HepG2 (cell line): ENCODE measurements around the gene TRIP6. TPM values are rescaled to one million over a fixed set of nuclear protein-coding genes. Genes with fewer than 3 reads are reported as not detected.

Experiments
- DNMT1 ChIP-seq: sonication (generic); formaldehyde crosslinking; IDR thresholded peaks from 2 replicates; pipeline ENCODE4 v1.5.1; 2020; ENCODE audit warnings: mild to moderate bottlenecking, missing genetic modification reagents
- DR1 ChIP-seq: sonication (generic); formaldehyde crosslinking; IDR thresholded peaks from 2 replicates; pipeline ENCODE4 v1.8.0; 2021; ENCODE audit warnings: mild to moderate bottlenecking, missing genetic modification reagents, inconsistent platforms
- MTF2 ChIP-seq: sonication (generic); formaldehyde crosslinking; IDR thresholded peaks from 2 replicates; pipeline ENCODE4 v1.5.0; 2020; ENCODE audit warnings: missing genetic modification reagents, borderline replicate concordance
- MYC ChIP-seq: sonication (generic); formaldehyde crosslinking; IDR thresholded peaks from 2 replicates; pipeline ENCODE4 v1.9.0; 2021; ENCODE audit warnings: missing genetic modification reagents, borderline replicate concordance
- MZF1 ChIP-seq: sonication (generic); formaldehyde crosslinking; IDR thresholded peaks from 2 replicates; pipeline ENCODE4 v1.8.1; 2023; ENCODE audit warnings: mild to moderate bottlenecking, missing genetic modification reagents, borderline replicate concordance
- PLRG1 ChIP-seq: fragments of 450-650 bp; conservative IDR thresholded peaks from 2 replicates; pipeline ENCODE4 v1.6.1; 2016
- RFXAP ChIP-seq: sonication (generic); formaldehyde crosslinking; IDR thresholded peaks from 2 replicates; pipeline ENCODE4 v1.4.0; 2020; ENCODE audit warnings: missing genetic modification reagents, borderline replicate concordance
- TMF1 ChIP-seq: sonication (generic); formaldehyde crosslinking; IDR thresholded peaks from 2 replicates; pipeline ENCODE4 v1.8.1; 2022; ENCODE audit warnings: low read depth, missing genetic modification reagents
- ZBTB38 ChIP-seq: sonication (generic); formaldehyde crosslinking; IDR thresholded peaks from 2 replicates; pipeline ENCODE4 v1.5.1; 2020; ENCODE audit warnings: mild to moderate bottlenecking, missing genetic modification reagents
- ZFP62 ChIP-seq: sonication (generic); formaldehyde crosslinking; IDR thresholded peaks from 2 replicates; pipeline ENCODE4 v1.4.0; 2020; ENCODE audit warnings: missing genetic modification reagents
- ZNF12 ChIP-seq: sonication (generic); formaldehyde crosslinking; IDR thresholded peaks from 2 replicates; pipeline ENCODE4 v1.5.0; 2020; ENCODE audit warnings: missing genetic modification reagents
- ZNF235 ChIP-seq: sonication (generic); formaldehyde crosslinking; IDR thresholded peaks from 2 replicates; pipeline ENCODE4 v1.8.1; 2023; ENCODE audit warnings: mild to moderate bottlenecking, missing genetic modification reagents, borderline replicate concordance
- ZNF251 ChIP-seq: sonication (generic); formaldehyde crosslinking; IDR thresholded peaks from 2 replicates; pipeline ENCODE4 v1.9.0; 2021; ENCODE audit warnings: mild to moderate bottlenecking, missing genetic modification reagents
- ZNF83 ChIP-seq: sonication (generic); formaldehyde crosslinking; IDR thresholded peaks from 2 replicates; pipeline ENCODE4 v1.4.0; 2020; ENCODE audit warnings: missing genetic modification reagents, mild to moderate bottlenecking, borderline replicate concordance
- polyA plus RNA-seq, 8 experiments: library from polyadenylated mRNA; depleted of rRNA in 3 of 8; stranded (reverse) in 7 of 8; unstranded in 1 of 8; fragments of >200 nt; fragmentation: Illumina TruSeq in 4 of 8; extraction: Trizol in 4 of 8; gene quantifications; 2 replicates each; pipeline versions ENCODE4 v1.2.1 to v1.2.3, GENCODE V29; 2011 to 2016; ENCODE audit warnings: low read depth in 4 of 8, missing spikeins in 1 of 8, mixed read lengths in 1 of 8; ENCODE audit not compliant: insufficient read depth in 1 of 8
- total RNA-seq, 5 experiments: library from RNA; depleted of rRNA; stranded (reverse); fragments of >200 nt; fragmentation: Illumina TruSeq; extraction: Trizol; gene quantifications; 2 replicates each; pipeline ENCODE4 v1.2.3, GENCODE V29; 2016; ENCODE audit warnings: low read depth in 1 of 5
- TF ChIP-seq, protein P1 (sequence below): sonication (generic); formaldehyde crosslinking; IDR thresholded peaks from 2 replicates; pipeline ENCODE4 v1.4.0; 2020; ENCODE audit warnings: low read depth, mild to moderate bottlenecking, missing genetic modification reagents
- TF ChIP-seq, protein P2 (sequence below): sonication (generic); formaldehyde crosslinking; IDR thresholded peaks from 2 replicates; pipeline ENCODE4 v1.4.0; 2020; ENCODE audit warnings: missing genetic modification reagents
- TF ChIP-seq, protein P3 (sequence below): sonication (generic); formaldehyde crosslinking; IDR thresholded peaks from 2 replicates; pipeline ENCODE4 v1.4.0; 2020; ENCODE audit warnings: mild to moderate bottlenecking, missing genetic modification reagents
- TF ChIP-seq, protein P4 (sequence below): sonication (generic); formaldehyde crosslinking; IDR thresholded peaks from 2 replicates; pipeline ENCODE4 v1.4.0; 2020; ENCODE audit warnings: mild to moderate bottlenecking, missing genetic modification reagents
- TF ChIP-seq, protein P5 (sequence below): sonication (generic); formaldehyde crosslinking; IDR thresholded peaks from 2 replicates; pipeline ENCODE4 v1.4.0; 2020; ENCODE audit warnings: missing genetic modification reagents, borderline replicate concordance

Gene TRIP6
- total and polyA plus RNA-seq, 2 of the 13 experiments (the other 11 are each of a cell fraction or from before 2014, with no cell fraction given): 0.34 to 0.38 TPM

DNA sequence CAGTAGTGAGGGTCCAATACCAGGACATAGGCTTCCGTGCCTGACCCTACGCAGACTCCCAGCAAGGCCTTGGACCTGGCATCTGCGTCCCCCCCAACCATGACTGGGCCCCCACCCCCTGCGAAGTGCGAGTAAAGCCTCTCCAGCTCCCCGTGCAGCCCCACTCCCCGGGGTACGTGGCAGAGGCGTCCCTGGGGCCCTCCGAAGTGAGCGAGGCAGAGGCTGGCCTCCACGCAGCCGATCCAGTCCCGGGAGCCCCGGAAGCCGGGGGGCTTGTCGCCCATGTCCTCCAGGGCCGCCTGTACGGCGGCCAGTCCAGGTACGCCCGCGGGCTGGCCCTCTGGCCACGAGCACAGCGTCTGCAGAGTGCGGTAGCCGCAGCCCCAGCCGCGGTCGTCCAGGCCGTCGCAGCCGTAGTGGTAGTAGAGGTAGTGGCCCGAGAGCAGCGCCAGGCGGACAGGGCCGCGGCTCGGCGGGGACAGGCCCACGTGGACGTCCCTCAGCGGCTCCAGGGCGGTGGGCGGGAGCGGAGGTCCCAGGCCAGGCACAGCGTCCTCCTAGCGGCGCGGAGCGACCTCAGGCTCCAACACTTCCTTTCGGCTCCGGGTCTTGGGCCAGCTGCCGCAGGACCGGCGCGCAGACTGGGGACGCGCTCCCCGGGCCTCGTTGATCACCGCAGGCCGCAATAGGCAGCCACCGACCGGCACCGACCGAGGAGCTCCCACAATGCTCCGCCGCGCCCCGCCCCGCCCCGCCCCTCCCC, 22.0 kb downstream of the TRIP6 start, which contains the start of gene UFSP1 (continued):
- TF ChIP-seq, protein P1, sequence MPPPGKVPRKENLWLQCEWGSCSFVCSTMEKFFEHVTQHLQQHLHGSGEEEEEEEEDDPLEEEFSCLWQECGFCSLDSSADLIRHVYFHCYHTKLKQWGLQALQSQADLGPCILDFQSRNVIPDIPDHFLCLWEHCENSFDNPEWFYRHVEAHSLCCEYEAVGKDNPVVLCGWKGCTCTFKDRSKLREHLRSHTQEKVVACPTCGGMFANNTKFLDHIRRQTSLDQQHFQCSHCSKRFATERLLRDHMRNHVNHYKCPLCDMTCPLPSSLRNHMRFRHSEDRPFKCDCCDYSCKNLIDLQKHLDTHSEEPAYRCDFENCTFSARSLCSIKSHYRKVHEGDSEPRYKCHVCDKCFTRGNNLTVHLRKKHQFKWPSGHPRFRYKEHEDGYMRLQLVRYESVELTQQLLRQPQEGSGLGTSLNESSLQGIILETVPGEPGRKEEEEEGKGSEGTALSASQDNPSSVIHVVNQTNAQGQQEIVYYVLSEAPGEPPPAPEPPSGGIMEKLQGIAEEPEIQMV (CRISPR knock-in tag): peak; percentile 54; the same call in 1 of the 2 replicates
- TF ChIP-seq RFXAP (peak; percentile 66; the same call in 1 of the 2 replicates), ZNF12 (CRISPR knock-in tag) (peak; percentile 72), DNMT1 (CRISPR knock-in tag) (peak; percentile 62; the same call in 1 of the 2 replicates), MZF1 (CRISPR knock-in tag) (no peak), PLRG1 (no peak), MYC (CRISPR knock-in tag) (peak; percentile 97), ZFP62 (CRISPR knock-in tag) (no peak), DR1 (CRISPR knock-in tag) (peak; percentile 85), ZNF83 (peak; percentile 83), ZNF235 (CRISPR knock-in tag) (peak; percentile 94), ZBTB38 (CRISPR knock-in tag) (peak; percentile 81; the same call in 1 of the 2 replicates), MTF2 (CRISPR knock-in tag) (no peak), TMF1 (CRISPR knock-in tag) (no peak), ZNF251 (peak; percentile 81; the same call in 1 of the 2 replicates)
- TF ChIP-seq, protein P2, sequence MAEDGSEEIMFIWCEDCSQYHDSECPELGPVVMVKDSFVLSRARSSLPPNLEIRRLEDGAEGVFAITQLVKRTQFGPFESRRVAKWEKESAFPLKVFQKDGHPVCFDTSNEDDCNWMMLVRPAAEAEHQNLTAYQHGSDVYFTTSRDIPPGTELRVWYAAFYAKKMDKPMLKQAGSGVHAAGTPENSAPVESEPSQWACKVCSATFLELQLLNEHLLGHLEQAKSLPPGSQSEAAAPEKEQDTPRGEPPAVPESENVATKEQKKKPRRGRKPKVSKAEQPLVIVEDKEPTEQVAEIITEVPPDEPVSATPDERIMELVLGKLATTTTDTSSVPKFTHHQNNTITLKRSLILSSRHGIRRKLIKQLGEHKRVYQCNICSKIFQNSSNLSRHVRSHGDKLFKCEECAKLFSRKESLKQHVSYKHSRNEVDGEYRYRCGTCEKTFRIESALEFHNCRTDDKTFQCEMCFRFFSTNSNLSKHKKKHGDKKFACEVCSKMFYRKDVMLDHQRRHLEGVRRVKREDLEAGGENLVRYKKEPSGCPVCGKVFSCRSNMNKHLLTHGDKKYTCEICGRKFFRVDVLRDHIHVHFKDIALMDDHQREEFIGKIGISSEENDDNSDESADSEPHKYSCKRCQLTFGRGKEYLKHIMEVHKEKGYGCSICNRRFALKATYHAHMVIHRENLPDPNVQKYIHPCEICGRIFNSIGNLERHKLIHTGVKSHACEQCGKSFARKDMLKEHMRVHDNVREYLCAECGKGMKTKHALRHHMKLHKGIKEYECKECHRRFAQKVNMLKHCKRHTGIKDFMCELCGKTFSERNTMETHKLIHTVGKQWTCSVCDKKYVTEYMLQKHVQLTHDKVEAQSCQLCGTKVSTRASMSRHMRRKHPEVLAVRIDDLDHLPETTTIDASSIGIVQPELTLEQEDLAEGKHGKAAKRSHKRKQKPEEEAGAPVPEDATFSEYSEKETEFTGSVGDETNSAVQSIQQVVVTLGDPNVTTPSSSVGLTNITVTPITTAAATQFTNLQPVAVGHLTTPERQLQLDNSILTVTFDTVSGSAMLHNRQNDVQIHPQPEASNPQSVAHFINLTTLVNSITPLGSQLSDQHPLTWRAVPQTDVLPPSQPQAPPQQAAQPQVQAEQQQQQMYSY (CRISPR knock-in tag): 0 out of 2 replicates have a peak, but pooled peaks have one; percentile 40
- TF ChIP-seq, protein P3, sequence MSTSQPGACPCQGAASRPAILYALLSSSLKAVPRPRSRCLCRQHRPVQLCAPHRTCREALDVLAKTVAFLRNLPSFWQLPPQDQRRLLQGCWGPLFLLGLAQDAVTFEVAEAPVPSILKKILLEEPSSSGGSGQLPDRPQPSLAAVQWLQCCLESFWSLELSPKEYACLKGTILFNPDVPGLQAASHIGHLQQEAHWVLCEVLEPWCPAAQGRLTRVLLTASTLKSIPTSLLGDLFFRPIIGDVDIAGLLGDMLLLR (CRISPR knock-in tag): peak; percentile 97
- TF ChIP-seq, protein P4, sequence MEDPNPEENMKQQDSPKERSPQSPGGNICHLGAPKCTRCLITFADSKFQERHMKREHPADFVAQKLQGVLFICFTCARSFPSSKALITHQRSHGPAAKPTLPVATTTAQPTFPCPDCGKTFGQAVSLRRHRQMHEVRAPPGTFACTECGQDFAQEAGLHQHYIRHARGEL: peak; percentile 92
- TF ChIP-seq, protein P5, sequence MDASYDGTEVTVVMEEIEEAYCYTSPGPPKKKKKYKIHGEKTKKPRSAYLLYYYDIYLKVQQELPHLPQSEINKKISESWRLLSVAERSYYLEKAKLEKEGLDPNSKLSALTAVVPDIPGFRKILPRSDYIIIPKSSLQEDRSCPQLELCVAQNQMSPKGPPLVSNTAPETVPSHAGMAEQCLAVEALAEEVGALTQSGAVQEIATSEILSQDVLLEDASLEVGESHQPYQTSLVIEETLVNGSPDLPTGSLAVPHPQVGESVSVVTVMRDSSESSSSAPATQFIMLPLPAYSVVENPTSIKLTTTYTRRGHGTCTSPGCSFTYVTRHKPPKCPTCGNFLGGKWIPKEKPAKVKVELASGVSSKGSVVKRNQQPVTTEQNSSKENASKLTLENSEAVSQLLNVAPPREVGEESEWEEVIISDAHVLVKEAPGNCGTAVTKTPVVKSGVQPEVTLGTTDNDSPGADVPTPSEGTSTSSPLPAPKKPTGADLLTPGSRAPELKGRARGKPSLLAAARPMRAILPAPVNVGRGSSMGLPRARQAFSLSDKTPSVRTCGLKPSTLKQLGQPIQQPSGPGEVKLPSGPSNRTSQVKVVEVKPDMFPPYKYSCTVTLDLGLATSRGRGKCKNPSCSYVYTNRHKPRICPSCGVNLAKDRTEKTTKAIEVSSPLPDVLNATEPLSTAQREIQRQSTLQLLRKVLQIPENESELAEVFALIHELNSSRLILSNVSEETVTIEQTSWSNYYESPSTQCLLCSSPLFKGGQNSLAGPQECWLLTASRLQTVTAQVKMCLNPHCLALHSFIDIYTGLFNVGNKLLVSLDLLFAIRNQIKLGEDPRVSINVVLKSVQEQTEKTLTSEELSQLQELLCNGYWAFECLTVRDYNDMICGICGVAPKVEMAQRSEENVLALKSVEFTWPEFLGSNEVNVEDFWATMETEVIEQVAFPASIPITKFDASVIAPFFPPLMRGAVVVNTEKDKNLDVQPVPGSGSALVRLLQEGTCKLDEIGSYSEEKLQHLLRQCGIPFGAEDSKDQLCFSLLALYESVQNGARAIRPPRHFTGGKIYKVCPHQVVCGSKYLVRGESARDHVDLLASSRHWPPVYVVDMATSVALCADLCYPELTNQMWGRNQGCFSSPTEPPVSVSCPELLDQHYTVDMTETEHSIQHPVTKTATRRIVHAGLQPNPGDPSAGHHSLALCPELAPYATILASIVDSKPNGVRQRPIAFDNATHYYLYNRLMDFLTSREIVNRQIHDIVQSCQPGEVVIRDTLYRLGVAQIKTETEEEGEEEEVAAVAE: no peak
